Naive thymus-derived CD4-positive, alpha-beta T cell (primary cell): ENCODE data around the gene SIRT6. TPM values are rescaled to one million over a fixed set of nuclear protein-coding genes. Genes with fewer than 3 reads are reported as not detected.

ENCODE experiments used
- ATAC-seq: fragments of 150-1000 bp; cut with Tn5 transposase; 2 replicates; pipeline ENCODE4 v1.10.0; 2021; ENCODE audit warnings: mild to moderate bottlenecking, moderate library complexity
- CTCF ChIA-PET: fragments of 350-600 bp; sonication (Branson Sonifier 250); formaldehyde crosslinking; loops from one replicate; lab custom pipeline; 2021; ENCODE audit warnings: antibody characterized with exemption; lab: Charles Lee
- POLR2A ChIA-PET: fragments of 350-600 bp; sonication (Branson Sonifier 250); formaldehyde crosslinking; loops from one replicate; lab custom pipeline; 2021; ENCODE audit warnings: antibody characterized with exemption, inconsistent platforms; lab: Charles Lee
- DNase-seq, 9 donors: peaks; one replicate each; pipeline versions ENCODE4 v3.0.0 to v3.0.0-alpha.2; 2020 to 2022; ENCODE audit warnings: mixed read lengths in 1 of 9
- H3K27ac ChIP-seq: one replicate; pipeline ENCODE4 v1.7.0; 2013; ENCODE audit warnings: mild to moderate bottlenecking, low read depth, low read length, moderate library complexity
- H3K27me3 ChIP-seq, 2 donors: one replicate each; pipeline ENCODE4 v1.7.0; 2013; ENCODE audit warnings: low read length in 2 of 2, mild to moderate bottlenecking in 2 of 2, moderate library complexity in 2 of 2; ENCODE audit not compliant: control insufficient read depth in 2 of 2, insufficient read depth in 2 of 2
- H3K36me3 ChIP-seq, 3 experiments: 1 replicate in 2 of 3; 2 replicates in 1 of 3; pipeline ENCODE4 v1.7.0; 2013; ENCODE audit warnings: low read length in 3 of 3, mild to moderate bottlenecking in 3 of 3, moderate library complexity in 1 of 3; ENCODE audit not compliant: insufficient read depth in 3 of 3, control insufficient read depth in 2 of 3
- H3K4me1 ChIP-seq, 2 donors: one replicate each; pipeline ENCODE4 v1.7.0; 2013; ENCODE audit warnings: low read length in 2 of 2, mild to moderate bottlenecking in 2 of 2, moderate library complexity in 1 of 2; ENCODE audit not compliant: control insufficient read depth in 2 of 2, insufficient read depth in 2 of 2
- H3K4me3 ChIP-seq: 2 replicates; pipeline ENCODE4 v1.7.0; 2013; ENCODE audit warnings: mild to moderate bottlenecking, low read length
- H3K9me3 ChIP-seq, 3 experiments: 1 replicate in 2 of 3; 2 replicates in 1 of 3; pipeline ENCODE4 v1.7.0; 2013; ENCODE audit warnings: low read length in 3 of 3; ENCODE audit not compliant: control insufficient read depth in 2 of 3
- H3K27ac Mint-ChIP-seq, 9 donors: one replicate each; pipeline ENCODE4 v1.8.0; 2020 to 2022; ENCODE audit warnings: mixed read lengths in 9 of 9, mild to moderate bottlenecking in 8 of 9, moderate library complexity in 5 of 9, inconsistent platforms in 2 of 9
- H3K27me3 Mint-ChIP-seq, 5 donors: one replicate each; pipeline ENCODE4 v1.8.0; 2021 to 2022; ENCODE audit warnings: mixed read lengths in 5 of 5, mild to moderate bottlenecking in 1 of 5
- H3K36me3 Mint-ChIP-seq, 5 donors: one replicate each; pipeline ENCODE4 v1.8.0; 2020 to 2022; ENCODE audit warnings: mixed read lengths in 5 of 5, mild to moderate bottlenecking in 3 of 5, inconsistent platforms in 1 of 5
- H3K4me1 Mint-ChIP-seq, 7 donors: one replicate each; pipeline ENCODE4 v1.8.0; 2020 to 2022; ENCODE audit warnings: mixed read lengths in 7 of 7, mild to moderate bottlenecking in 3 of 7, inconsistent platforms in 1 of 7
- H3K4me3 Mint-ChIP-seq, 10 donors: one replicate each; pipeline ENCODE4 v1.8.0; 2020 to 2022; ENCODE audit warnings: mild to moderate bottlenecking in 10 of 10, mixed read lengths in 10 of 10, moderate library complexity in 6 of 10, inconsistent platforms in 2 of 10
- H3K9me3 Mint-ChIP-seq, 11 donors: one replicate each; pipeline ENCODE4 v1.8.0; 2020 to 2022; ENCODE audit warnings: mixed read lengths in 11 of 11, mild to moderate bottlenecking in 4 of 11, inconsistent platforms in 1 of 11, moderate library complexity in 1 of 11
- intact Hi-C, 2 donors: fragments of 100-400 bp; cut with micrococcal nuclease; formaldehyde crosslinking; loops; one replicate each; pipeline ENCODE4 v1.15.1; 2023
- polyA plus RNA-seq, 2 donors: library from polyadenylated mRNA; unstranded; fragments of 300-500 nt; fragmentation: Illumina TruSeq; gene quantifications; one replicate each; pipeline ENCODE4 v1.2.3, GENCODE V29; 2021
- total RNA-seq, 6 experiments: library from RNA in 5 of 6; stranded (reverse) in 5 of 6; gene quantifications; 1 replicate in 5 of 6; 2 replicates in 1 of 6; pipeline ENCODE4 v1.2.3 and lab custom pipeline; 2021 to 2026

The SIRT6 gene
- total and polyA plus RNA-seq, 7 experiments from 2014 or later: 1.1 to 41.2 (median 23.2) TPM

GRCh38 chr19:4157164-4157563, 25.2 kb downstream of the SIRT6 start:
- peaks cover 0 to 5% of the 10 kb centered on the region in 2 donors for H3K4me1 ChIP-seq
- H3K9me3 ChIP-seq: no peaks in the 10 kb centered on the region
- ChIA-PET CTCF (no interaction called here), POLR2A (no interaction called here)
- Mint-ChIP-seq H3K9me3 (no peaks in the 10 kb centered on the region), H3K4me1 (peaks cover 0 to 7% (median 0%) of the 10 kb centered on the region in 7 donors), H3K36me3 (no peaks in the 10 kb centered on the region), H3K4me3 (no peak overlapping the region), H3K27ac (no peak overlapping the region), H3K27me3 (peaks cover 0 to 4% (median 0%) of the 10 kb centered on the region in 5 donors)
- no peak overlapping the region for H3K27ac ChIP-seq
- no peak for DNase-seq
- intact Hi-C loops: no loop called here
- ATAC-seq: no peak
- H3K36me3 ChIP-seq: no peaks in the 10 kb centered on the region
- H3K4me3 ChIP-seq: no peak overlapping the region
- no peaks in the 10 kb centered on the region for H3K27me3 ChIP-seq

DNA sequence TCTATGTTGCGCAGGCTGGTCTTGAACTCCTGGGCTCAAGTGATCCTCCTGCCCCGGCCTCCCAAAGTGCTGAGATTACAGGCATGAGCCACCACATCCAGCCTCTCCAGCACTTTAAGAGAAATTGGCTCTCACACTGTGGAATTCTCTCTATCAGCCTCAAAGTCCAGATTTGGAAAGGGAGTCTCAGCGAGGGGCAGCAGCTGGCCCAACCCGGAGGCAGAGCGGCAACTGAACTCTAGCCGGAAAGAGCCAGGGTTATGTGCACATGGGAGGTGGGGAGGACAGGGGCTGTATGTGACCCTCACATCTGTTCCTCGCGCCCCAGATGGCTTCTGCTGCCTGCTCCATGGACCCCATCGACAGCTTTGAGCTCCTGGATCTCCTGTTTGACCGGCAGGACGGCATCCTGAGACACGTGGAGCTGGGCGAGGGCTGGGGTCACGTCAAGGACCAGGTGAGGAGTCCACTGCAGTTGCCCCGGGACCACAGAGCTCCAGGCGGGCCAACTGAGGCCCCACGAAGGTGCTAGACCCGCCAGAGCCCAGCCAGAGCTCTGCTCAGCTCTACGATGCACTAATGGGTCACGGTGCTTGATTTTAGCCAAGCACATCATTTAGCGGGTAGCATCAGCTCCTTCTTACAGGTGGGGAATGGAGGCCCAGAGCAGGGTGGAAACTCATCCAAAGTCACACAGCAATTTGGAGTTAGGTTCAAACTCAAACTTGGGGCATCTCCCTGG, 27.6 kb downstream of the SIRT6 start:
- POLR2A ChIA-PET: no interaction called here
- no peak for ATAC-seq

GRCh38 chr19:4152241-4152998, 29.9 kb downstream of the SIRT6 start:
- Mint-ChIP-seq H3K4me1 (peaks cover 0 to 13% (median 0%) of the 10 kb centered on the region in 7 donors), H3K9me3 (no peaks in the 10 kb centered on the region), H3K27me3 (peaks cover 0 to 10% (median 6%) of the 10 kb centered on the region in 5 donors), H3K27ac (no peak overlapping the region), H3K36me3 (no peaks in the 10 kb centered on the region), H3K4me3 (no peak overlapping the region)
- ChIA-PET POLR2A (no interaction called here), CTCF (no interaction called here)
- DNase-seq: no peak
- no peak for ATAC-seq
- no peak overlapping the region for H3K27ac ChIP-seq
- H3K27me3 ChIP-seq: no peaks in the 10 kb centered on the region
- H3K36me3 ChIP-seq: no peaks in the 10 kb centered on the region
- intact Hi-C loops: no loop called here
- no peaks in the 10 kb centered on the region for H3K9me3 ChIP-seq
- peaks cover 0 to 5% of the 10 kb centered on the region in 2 donors for H3K4me1 ChIP-seq
- H3K4me3 ChIP-seq: no peak overlapping the region

More for the DNA sequence above, 27.6 kb downstream of the SIRT6 start:
- Histone ChIP-seq H3K27me3 (no peaks in the 10 kb centered on the region), H3K4me3 (no peak overlapping the region), H3K4me1 (peaks cover 0 to 5% of the 10 kb centered on the region in 2 donors), H3K36me3 (no peaks in the 10 kb centered on the region), H3K27ac (no peak overlapping the region), H3K9me3 (no peaks in the 10 kb centered on the region)
- intact Hi-C loops: no loop called here
- Mint-ChIP-seq H3K27me3 (peaks cover 0 to 6% (median 1%) of the 10 kb centered on the region in 5 donors), H3K4me1 (peaks cover 0 to 12% (median 0%) of the 10 kb centered on the region in 7 donors), H3K27ac (no peak overlapping the region), H3K9me3 (no peaks in the 10 kb centered on the region), H3K36me3 (no peaks in the 10 kb centered on the region), H3K4me3 (peak overlapping the region in 1 of 10 donors; percentile 38)
- DNase-seq: no peak
- CTCF ChIA-PET: no interaction called here

DNA sequence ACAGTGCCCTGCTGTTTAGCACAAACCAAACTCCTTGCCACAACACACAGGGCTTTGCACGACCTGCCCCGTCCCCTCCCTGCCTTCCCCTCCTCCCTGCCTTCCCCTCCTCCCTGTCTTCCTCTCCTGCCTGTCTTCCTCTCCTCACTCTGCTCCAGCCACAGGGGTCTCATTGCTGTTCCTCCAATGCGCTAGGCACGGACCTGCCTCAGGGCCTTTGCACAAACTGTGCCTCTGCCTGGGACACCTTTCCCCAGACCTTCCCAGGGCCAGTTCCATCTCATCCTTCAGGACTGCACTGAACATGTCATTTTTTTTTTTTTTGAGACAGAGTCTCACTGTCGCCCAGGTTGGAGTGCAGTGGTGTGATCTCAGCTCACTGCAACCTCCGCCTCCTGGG, 30.7 kb downstream of the SIRT6 start:
- no peak overlapping the region for H3K4me3 ChIP-seq
- Mint-ChIP-seq H3K36me3 (no peaks in the 10 kb centered on the region), H3K4me1 (peaks cover 0 to 13% (median 0%) of the 10 kb centered on the region in 7 donors), H3K27me3 (peaks cover 0 to 13% (median 6%) of the 10 kb centered on the region in 5 donors), H3K4me3 (no peak overlapping the region), H3K9me3 (no peaks in the 10 kb centered on the region), H3K27ac (no peak overlapping the region)
- ChIA-PET POLR2A (no interaction called here), CTCF (interaction anchor here (1.0 kb wide), 1 partner anchor 54 kb away, joined by 3 read pairs; no protein-coding TSS in a partner anchor)
- H3K27me3 ChIP-seq: no peaks in the 10 kb centered on the region
- peaks cover 0 to 5% of the 10 kb centered on the region in 2 donors for H3K4me1 ChIP-seq
- DNase-seq: no peak
- H3K36me3 ChIP-seq: no peaks in the 10 kb centered on the region
- intact Hi-C loops: no loop called here
- ATAC-seq: no peak
- no peaks in the 10 kb centered on the region for H3K9me3 ChIP-seq
- H3K27ac ChIP-seq: no peak overlapping the region

DNA sequence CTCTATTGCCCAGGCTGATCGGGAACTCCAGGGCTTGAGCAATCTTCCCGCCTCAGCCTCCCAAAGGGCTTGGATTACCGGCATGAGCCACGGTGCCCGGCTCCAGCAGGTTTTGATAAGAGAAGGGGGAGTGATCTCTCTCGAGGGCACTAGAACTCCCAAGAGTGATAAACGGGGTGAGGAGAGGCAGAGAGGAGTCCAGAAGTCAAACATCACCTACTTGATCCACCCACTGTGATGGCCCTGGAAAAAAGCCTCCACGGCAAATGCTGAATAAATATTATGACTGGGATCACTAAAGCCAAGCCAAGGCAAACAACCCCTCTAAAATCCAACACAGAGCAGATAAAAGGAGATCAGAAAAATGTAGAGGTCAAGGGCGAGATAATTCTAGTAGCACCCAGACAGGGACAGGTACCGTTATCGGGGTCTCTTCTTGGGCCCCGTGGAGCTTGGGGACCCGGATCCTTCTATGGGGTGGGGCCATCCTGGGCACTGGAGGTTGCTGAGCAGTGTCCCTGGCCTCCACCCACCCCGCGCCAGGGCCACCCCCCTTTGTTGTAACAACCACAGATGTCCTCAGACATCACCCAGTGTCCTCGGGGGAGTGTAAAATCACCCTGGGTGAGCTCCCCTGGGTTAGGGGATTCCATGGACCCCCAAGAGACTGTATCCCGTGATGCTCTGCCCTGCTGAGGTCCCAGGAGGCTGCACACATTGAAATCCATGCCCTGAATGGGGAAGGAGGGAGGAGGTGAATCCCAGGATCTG, 32.7 kb downstream of the SIRT6 start:
- ChIA-PET CTCF (interaction anchor here (0.7 kb wide), 1 partner anchor 10 kb away, joined by 4 read pairs; no protein-coding TSS in a partner anchor), POLR2A (no interaction called here)
- ATAC-seq (no peak), DNase-seq (no peak)
- Histone ChIP-seq H3K4me3 (no peak overlapping the region), H3K4me1 (peaks cover 0 to 5% of the 10 kb centered on the region in 2 donors), H3K27me3 (no peaks in the 10 kb centered on the region), H3K27ac (no peak overlapping the region), H3K9me3 (no peaks in the 10 kb centered on the region), H3K36me3 (no peaks in the 10 kb centered on the region)
- intact Hi-C loops: no loop called here
- no peaks in the 10 kb centered on the region for H3K9me3 Mint-ChIP-seq
- H3K27me3 Mint-ChIP-seq: peaks cover 4 to 18% (median 6%) of the 10 kb centered on the region in 5 donors
- no peak overlapping the region for H3K27ac Mint-ChIP-seq
- H3K4me3 Mint-ChIP-seq: no peak overlapping the region
- H3K4me1 Mint-ChIP-seq: peaks cover 0 to 13% (median 0%) of the 10 kb centered on the region in 7 donors
- H3K36me3 Mint-ChIP-seq: no peaks in the 10 kb centered on the region

- Mint-ChIP-seq H3K9me3 (no peaks in the 10 kb centered on the region), H3K27ac (no peak overlapping the region), H3K36me3 (no peaks in the 10 kb centered on the region), H3K27me3 (peaks cover 9 to 25% (median 11%) of the 10 kb centered on the region in 5 donors), H3K4me3 (no peak overlapping the region), H3K4me1 (peaks cover 3 to 8% (median 6%) of the 10 kb centered on the region in 7 donors)
- intact Hi-C loops: no loop called here
- H3K27me3 ChIP-seq: no peaks in the 10 kb centered on the region
- POLR2A ChIA-PET: no interaction called here
- DNase-seq (no peak), ATAC-seq (no peak)
- H3K4me3 ChIP-seq: no peak overlapping the region
- H3K36me3 ChIP-seq: no peaks in the 10 kb centered on the region
- CTCF ChIA-PET: no interaction called here
- H3K4me1 ChIP-seq: peaks cover 0 to 6% of the 10 kb centered on the region in 2 donors
- H3K9me3 ChIP-seq: no peaks in the 10 kb centered on the region
- no peak overlapping the region for H3K27ac ChIP-seq
Measured at GRCh38 chr19:4144666-4145249, 37.6 kb downstream of the SIRT6 start.
